DMS79 treated with DMSO at 0.1 percent for 48 hours (cell line): ENCODE measurements around the gene SLC7A10.

Source experiments
- DNase-seq: peaks from one replicate; lab custom pipeline; 2025; lab: John Stamatoyannopoulos, UW

SLC7A10 gene

DNA sequence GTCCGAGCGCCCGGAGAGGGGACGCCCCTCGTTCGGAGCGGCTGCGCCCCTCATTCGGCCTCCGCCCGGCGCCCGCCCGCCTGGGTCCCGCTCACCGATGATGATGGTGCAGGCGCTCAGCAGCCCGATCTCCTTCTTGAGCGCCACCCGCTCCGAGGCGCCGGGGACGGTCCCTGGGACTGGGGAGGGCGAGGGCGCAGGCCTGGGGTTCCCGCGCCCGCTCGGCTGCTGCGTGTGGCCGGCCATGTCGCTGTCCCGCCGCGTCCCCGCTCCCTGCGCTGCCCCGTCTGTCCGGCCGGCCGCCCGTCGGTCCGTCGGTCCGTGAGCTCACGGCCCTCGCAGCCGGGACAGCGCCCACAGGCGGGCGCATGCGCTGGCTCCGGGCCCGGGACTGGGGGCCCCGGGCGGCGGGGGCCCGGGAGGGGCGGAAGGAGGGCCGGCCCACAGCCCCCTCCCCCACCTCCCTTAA is at the start of gene SLC7A10:
Gene SLC7A10 (minus strand): TSS at position 393 of the 469 bp plus-strand sequence. CDS start 147 bp downstream, at position 246.
- DNase-seq = no peak

- DNase-seq = no peak
These were observed 49.3 kb upstream of the SLC7A10 start for GRCh38 chr19:33274663-33275558.

GRCh38 chr19:33273881-33274662 is 48.4 kb upstream of the SLC7A10 start:
- peak; percentile 12 for DNase-seq

DNA sequence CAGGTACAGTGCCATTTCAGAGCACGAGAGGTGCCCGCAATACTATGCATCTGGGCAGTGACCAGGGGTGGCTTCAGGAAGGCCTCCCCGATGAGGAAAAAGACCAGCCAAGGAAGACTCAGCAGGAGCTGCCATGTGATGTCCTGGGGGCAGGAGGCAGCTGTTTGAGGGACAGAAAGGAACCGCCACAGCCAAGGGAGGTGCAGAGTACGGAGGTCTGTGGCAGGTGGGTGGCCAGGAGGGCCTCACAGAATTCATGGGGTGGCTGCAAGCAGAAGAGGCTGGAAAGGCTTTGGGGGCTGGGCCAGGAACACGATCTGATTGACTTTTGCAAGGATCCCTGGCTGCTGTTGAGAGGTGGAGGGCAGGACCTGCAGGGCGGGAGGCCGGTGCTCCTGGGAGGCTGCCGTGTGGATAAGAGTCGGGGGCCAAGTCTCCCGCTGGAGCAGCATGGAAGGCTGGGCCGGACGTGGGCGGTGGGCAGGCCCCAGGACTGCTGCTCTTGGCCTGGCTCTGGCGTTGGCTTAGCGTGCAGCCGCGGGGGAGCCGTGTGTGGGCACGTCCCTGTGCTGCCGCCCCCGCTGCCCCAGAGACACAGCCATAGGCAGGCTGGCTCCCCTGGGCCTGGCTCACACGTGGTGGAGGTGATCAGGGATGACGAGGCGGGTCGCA is 47.6 kb upstream of the SLC7A10 start:
- no peak for DNase-seq

DNA sequence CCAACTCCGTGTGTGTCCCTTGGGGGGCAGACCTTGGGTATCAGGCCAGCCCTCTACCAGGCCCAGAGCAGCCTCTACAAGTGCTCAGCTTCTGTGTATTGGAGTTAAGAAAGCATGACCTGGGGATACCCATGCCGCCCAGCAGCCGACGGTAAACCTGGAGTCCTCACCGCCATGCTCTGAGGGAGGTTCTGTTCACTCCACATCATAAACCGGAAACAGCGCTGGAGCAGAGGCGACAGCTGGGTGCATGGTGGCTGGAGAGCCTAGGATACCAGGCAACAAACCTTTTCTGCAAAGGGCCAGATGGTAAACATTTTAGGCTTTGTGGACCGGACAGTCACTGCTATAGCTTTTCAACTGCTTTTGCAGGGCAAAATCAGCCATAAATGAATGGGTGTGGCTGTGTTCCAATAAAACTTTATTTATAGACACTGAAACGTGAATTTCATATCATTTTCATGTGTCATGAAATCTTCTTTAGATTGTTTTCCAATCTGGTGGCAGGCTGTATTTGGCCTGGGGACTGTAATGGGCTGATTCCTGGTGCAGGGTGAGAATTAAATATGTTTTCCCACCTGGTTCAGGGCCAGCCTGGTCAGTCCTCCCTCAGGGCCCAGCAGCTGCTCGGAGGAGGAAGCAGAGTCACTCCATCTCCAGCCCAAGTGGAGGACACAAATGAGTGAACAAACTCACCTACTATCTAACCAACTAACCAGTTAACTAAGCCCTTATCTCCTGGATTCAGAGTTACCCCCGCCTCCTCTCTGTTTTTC is 45.8 kb upstream of the SLC7A10 start:
- no peak for DNase-seq

DNA sequence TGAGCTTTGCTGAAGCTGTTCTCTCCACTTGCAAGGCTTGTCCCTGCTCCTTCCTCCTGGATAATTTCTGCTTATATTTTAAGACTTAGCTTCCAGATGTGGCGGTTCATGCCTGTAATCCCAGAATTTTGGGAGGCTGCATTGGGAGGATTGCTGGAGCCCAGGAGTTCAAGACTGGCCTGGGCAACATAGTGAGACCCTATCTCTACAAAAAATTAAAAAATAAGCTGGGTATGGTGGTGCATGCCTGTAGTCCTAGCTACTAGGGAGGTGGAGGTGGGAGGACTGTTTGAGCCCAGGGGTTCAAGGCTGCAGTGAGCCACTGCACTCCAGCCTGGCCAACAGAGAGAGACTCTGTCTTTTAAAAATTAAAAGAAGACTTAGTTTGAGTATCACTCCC is 45.1 kb upstream of the SLC7A10 start:
- no peak for DNase-seq

DNA sequence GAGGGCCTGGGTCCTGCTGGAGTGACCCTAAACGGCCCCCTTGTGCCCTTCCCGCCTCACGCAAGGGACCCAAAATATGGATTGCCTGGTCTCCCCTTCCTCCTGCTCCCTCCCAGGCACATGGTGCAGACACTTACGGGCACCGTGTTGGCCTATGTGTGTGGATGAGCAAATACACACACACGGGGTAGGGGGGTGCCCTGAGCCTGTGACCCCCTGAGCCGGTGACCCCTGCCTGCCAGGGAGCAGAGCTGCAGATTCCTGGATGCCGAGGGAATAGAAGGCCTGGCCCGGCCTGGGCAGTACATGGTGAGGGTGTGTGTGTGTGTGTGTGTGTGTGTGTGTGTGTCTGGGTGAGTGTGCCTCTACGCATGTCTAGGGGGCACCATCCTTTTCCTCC is 43.4 kb upstream of the SLC7A10 start:
- no peak for DNase-seq

DNA sequence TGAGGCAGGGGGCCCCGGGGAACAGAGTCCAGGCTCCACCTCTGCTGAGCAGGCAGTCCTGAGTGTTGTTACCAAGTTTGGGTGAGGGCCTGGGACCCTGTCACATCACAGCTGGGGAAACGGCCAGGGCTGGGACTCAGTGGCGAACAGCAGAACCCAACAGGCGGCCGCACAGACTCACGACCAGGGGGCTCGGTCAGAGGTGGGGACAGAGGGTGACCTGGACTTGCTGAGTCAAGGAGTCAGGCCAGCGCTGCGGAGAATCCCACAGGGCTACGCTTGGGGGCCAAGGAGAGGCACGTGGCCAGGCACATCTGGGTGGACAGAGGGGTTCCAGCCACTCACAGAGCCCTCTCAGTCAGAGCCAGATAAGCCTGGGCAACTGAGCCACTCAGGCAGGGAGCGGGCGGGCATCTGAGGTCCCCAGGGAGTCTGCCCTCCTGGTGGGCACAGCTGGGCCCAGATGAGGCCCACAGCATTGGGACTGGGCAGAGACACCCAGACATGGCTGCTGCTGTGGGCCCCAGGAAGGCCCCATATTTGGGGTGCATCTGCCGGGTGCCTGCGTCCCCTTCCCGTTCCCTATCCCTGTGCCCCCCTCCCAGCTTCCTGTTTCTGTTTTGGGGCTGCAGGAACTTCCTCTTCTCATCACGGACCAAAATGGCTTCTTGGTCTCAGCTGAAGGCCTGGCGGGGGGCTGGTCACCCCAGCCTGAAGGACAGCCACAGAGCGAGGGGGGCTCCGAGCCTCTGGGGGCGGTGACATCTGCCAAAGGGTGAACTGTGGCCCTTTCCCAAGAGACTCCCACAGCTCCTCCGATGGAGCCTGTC is 42.7 kb upstream of the SLC7A10 start:
- no peak for DNase-seq

GRCh38 chr19:33267706-33268105 is 42.1 kb upstream of the SLC7A10 start:
- no peak for DNase-seq

DNA sequence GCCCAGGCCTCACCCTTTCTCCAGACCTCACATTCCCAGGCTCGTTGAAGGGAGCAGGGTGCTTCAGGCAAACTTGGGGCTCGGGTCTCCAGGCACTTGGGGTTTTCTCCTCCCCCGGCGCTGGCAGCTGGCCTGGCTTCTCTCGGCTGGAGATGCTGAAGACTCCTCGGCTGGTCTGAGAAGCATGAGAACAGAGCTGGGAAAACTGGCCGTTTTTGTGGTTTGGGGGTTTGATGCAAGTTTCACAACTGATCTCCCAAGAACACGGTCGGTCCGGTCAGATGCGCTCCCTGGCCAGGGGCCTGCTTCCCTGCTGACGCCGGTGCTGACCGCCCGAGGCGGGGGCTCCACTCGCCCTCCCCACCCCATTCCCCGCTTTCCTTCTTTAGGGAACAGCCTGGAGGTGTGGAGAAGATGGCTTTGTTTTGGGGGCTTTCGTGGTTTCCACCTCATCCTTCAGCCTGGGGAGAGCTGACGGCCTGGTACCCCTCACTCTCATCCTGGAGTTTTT is 41.4 kb upstream of the SLC7A10 start:
- no peak for DNase-seq

- no peak for DNase-seq
These were observed 39.3 kb upstream of the SLC7A10 start for GRCh38 chr19:33264881-33265445.

DNA sequence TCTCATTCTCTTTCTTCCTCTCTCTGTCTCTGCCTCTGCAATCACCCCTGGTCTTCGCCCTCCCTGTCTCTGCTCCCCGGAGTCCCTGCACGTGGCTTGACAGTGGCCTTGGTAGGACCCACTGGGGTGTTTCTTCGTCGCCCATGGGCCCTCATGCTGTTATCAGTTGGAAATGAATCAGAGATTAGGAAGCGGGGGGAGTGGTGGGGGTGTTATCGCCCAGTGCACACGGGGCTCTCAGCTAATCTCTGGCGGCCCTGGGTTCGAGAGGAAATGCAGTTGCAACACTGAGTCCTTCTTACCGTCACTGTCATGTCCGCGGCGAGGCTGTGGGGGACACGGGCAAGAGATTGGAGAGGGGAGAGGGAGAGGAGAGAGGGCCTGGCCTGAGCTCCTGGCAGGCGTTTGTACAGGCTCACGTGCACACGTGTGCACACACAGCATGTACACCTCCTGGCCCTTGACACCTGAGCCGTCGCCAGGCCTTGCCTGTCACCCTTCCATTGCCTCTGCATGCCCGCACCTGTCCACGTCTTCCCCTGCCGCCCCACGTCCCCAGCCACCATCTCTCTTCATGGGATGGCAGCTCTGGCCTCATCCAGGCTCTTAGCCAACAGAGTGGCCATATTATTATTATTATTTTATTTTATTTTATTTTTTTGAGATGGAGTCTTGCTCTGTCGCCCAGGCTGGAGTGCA is 37.8 kb upstream of the SLC7A10 start:
- no peak for DNase-seq

DNA sequence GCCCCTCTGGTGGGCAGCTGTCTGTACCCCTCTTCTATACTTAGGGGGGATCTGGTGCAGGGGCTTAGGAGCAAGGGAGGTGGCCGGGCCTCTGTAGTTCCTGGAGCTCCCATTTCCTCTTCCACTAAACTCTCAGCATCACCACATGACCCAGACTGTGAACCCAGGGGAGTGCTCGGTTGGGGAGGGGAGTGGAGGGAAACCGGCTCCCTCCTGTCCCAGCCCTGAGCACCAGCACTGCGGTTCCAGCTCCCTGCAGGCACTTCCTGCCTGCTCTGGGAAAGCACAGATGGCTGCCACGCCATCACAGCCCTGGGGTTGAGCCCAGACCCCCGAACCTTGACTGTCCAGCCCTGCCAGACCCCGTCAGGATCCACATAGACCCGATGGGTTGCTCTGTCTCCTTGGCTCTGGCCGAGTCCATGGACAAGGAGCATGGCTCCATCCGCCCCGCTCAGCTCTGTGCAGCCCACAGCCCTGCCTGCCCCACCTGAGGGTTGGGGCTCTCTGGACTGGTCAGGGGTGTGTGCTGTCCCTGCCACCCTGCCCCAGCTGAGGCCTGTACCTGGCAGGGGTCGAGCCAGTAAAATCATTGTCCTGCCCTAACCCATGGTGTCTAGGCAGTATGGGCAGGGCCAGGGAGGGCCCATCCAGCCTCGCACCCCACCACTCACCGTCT is 36.0 kb upstream of the SLC7A10 start:
- DNase-seq = no peak

GRCh38 chr19:33260628-33261418 is 35.2 kb upstream of the SLC7A10 start:
- no peak for DNase-seq

DNA sequence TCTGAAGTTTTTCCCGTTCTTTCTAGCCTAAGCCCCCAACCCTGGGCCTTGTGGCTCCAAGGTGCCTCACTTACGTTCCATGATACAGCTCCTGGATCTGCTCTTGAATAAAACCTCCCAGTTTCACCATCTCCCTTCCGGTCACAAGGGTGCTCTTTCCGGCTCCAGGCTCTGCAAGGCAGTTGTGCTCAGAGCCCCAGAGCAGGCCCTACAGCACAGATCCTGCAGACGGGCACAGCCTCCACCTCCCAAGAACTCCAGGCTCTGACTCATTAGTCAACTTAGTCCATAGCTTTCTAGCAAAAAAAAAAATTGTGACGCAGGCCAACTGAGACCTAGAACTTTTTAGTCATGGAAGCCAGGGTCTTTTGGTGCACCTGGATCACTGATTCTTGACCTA is 33.9 kb upstream of the SLC7A10 start:
- no peak for DNase-seq

DNA sequence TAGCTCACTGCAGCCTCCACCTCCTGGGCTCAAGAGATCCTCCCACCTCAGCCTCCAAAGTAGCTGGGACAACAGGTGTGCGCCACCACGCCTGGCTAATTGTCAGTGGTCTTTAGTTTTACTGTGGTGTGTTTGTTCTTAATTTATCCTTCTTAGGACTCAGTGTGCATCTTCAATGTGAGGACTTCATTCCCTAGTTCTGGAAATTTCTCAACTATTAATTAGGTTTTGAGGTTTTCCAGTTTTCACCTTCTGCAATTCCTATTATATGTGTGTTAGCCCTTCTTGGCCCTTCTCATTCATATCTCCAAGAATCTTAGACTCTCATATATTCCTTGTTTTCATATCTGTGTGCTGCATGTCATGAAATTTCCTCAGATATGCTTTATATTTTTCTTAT is 32.2 kb upstream of the SLC7A10 start:
- DNase-seq = no peak

DNA sequence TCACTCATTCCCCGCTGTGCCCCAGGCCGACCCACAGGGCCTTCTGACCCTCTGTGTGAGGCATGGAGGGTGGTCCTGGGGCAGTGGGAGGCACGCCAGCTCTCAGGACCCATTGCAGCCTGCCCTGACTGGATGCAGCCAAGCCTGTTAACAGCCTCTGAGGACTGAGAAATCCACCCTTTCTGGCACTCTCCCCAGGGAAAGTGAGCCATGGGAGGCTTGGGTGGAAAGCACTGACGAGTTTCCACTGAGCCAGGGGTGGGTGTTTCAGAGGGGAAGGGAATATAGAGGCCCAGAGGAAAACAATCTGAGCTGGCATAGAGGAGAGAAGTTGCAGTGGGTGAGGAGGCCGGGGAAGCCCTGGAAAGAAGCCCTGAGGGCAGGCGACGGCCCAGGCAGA is 30.6 kb upstream of the SLC7A10 start:
- no peak for DNase-seq

DNA sequence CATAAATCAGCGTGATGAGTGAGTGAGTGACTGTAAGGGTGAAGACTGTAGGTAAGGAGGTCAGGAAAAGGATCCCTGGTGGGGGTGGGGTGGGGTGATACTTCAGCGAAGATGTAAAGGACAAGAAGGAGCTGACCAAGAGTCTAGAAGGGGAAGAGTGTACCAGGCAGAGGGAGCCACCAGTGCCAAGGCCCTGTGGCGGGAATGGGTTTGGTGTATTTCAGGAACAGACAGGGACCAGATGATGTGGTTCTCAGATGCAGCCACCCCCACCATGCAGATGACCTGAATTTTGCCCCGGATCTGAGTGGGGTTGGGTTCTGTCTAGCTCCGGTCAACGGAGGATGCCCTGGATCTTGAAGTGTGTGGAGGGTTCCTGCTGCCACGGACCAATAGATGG is 30.1 kb upstream of the SLC7A10 start:
- DNase-seq = no peak
